HG02763 (cell line): ENCODE results near the gene CACNA1B.
"Not testable (repeated sequence)": the region's sequence is repeated elsewhere in the genome, so short reads cannot be mapped to it uniquely, and the experiment has no call there.

ENCODE experiments used
- ATAC-seq: cut with Tn5 transposase; IDR thresholded peaks from one replicate; pipeline ENCODE4 v1.9.1; 2021; ENCODE audit warnings: mild to moderate bottlenecking, moderate library complexity; ENCODE audit not compliant: unreplicated experiment

The CACNA1B gene

DNA sequence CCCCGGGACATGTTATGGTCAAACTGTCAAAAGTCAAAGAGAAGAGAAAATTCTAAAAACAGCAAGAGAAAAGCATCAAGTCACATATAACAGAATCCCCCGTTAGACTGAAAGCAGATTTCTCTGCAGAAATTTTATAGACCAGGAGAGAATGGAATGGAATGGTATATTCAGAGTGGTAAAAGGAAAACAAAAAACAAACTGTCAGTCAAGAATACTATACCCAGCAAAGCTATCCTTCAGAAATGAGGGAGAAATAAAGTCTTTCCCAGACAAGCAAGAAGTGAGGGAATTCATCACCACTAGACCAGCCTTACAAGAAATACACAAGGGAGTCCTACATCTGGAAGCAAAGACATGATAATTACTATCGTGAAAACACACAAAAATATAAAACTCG is 208.0 kb downstream of the CACNA1B start:
- ATAC-seq = no peak

- ATAC-seq = not testable (repeated sequence)
Measured at GRCh38 chr9:138092057-138092456, 214.5 kb downstream of the CACNA1B start.

GRCh38 chr9:138094028-138094427 is 216.4 kb downstream of the CACNA1B start:
- ATAC-seq = no peak

DNA sequence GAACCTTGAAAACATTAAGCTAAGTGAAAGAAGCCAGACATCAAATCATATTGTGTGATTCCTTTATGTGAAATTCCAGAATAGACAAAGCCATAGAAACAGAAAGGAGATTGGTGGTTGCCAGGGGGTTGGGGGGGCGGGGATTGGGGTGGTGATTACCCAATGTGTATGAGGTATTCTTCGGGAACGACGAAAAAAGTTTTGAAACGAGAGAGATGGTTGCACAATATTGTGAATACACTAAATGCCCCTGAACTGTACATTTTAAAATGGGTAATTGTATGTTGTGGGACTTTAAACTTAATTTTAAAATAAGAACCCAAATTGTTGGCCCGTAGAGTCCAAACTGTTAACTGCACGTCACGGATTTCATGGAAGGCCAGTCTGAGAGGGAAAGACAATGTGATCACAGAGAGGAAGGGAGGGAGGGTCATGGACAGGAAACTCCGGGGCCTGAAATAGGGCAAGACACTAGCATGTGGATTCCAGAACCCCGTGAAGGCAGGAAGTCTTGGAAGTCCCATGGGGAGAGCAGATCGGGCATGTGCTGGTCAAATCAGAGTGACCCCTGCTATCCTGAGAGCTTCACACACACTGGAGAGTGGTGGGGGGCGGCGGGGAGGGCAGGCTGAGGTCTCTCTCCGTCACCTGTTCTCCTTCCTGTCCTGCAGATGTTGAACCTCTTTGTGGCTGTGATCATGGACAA is 218.4 kb downstream of the CACNA1B start:
- no peak for ATAC-seq

GRCh38 chr9:138096519-138096845 is 218.9 kb downstream of the CACNA1B start:
- ATAC-seq = no peak

DNA sequence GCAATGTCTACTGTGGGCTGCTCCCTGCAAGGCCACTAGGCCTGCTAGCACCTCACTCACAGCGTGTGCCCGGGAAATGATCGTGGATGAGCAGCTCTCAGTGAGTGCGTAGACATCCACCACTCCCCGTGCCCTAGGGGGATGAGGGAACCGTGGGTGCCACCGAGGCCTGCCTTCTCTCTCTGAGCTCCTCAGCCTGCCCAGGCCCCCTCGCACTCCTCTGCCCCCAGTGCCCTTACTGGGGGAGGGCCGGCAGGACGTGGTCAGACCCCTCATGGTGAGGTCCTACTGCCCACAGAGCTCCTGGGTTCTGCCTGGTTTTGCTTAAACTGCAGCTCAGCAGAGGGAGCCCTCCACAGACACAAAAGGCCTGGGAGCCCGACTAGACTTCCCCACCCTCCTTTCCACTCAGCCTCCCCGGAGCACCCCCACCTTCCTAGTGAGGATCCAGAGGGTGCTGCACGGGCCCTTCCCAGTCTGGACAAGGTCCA is 220.0 kb downstream of the CACNA1B start:
- no peak for ATAC-seq

DNA sequence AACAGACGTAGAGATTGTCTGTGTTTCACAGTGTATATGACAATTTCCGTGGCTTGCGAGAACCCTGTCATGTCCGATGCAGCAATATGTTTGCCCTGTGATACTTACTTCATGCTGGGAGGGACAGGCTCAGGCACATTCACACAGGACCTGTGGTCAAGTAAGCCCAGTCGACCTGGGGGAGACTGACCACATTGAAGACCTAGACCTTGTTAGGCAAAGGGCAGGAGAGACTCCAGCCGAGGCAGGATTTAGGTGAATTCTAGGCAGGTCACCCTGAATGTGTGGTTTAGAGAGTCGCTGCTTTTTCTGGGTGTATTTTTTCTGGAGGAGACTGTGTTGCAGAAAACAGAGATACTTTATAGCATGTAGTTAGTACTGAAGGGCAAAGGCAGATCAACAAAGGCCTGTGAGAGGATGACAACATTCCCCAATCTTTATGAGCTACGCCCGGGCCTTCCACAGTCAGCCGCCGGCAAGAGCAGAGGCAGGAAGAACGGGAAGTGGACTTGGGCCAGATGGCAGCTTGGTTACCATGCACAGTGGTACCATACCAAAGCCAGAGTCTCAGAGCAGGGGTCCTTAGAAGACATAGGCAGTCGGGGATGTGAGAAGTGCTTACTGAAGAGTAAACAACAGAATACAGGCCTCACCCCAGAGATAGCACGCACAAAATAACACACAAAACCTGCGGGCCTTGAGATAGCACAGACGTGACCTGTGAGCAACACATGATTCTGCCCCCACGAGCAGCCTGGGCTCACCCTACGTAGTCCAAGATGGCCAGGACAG is 220.7 kb downstream of the CACNA1B start:
- no peak for ATAC-seq

GRCh38 chr9:138098908-138099791 is 221.6 kb downstream of the CACNA1B start:
- ATAC-seq = no peak

DNA sequence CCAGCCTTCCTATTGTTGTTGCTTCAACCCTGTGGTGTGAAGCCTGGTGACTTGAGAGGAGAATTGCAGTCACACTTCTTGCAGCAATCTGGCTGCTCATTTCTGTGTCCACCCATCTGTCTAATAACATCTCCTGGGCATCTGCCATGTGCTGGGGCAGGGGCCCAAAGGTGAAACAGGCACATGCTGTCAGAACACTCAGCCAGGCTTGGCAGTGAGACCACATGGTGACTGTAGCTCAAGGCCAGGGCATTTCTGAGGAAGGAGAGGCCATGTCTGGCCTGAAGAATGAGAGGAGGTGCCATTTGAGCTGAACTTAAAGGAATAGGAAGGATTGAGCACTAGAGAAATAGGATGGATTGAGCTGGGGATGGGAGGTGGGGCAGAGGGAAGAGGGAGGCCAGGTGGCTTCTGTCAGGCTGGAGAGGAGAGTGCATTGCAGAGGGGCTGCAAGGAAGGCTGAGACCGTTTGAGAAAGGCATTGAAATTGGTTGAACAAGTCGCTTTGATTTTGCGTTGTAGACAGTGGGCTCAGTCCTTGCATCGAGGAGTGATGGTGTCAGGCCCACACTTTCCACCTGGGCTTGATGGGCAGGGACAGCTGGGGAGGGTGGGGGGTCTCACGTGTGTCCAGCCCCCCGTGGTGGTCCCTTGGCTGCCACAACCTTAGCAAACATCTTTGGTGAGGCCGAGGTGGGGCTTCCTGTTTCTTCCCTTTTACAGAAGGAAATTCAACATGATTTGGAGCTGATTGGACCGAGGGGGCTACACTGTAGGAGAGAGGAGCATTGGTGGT is 222.4 kb downstream of the CACNA1B start:
- no peak for ATAC-seq

DNA sequence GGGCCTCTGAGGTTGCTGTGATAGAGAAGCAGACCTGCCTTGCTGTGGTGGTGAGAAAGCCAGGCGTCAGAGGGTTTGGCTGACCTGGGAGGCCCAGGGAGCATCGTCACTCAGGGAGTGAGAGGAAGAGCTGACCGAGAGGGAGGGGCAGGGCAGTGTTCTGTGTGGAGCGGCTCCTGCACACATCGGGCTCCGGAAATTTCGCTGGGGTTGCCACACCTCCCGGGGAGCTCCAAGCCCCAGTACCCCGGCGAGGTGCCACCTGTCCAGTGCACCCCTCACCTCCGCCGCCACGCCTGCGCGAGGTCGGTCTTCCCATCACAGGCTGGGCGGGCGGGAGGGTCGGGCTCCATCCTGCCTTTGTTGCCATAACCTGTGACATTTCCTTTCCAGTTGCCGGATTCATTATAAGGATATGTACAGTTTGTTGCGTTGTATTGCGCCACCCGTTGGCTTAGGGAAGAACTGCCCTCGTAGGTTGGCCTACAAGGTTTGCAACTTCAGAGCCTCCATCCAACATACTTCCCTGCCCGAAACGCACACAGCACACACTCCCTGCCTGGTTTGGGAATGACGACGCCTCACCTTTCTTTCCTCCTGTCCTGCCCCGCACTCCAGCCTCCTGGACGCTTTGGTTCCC is 223.2 kb downstream of the CACNA1B start:
- ATAC-seq = no peak

GRCh38 chr9:138101444-138102234 is 224.1 kb downstream of the CACNA1B start:
- no peak for ATAC-seq

GRCh38 chr9:138102246-138103051 is 224.9 kb downstream of the CACNA1B start:
- ATAC-seq = no peak

GRCh38 chr9:138103111-138103848 is 225.7 kb downstream of the CACNA1B start:
- ATAC-seq = no peak

DNA sequence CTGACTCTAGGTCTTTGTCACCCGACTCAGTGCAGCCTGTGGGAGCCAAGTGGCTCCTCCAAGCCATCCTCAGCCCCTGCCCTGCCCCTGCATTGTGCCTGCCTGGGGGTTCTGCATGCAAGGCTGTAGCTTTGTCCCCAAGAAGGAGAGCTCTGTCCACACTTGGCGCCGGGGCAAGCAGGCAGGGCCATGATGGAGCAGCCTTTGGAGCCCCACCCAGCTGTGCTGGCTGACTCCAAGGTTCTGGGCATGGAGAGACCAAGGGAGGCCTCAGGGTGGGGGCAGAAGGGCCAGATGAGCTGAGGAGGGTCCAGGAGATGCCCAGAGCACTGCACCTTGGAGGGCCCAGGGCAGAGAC is 226.2 kb downstream of the CACNA1B start:
- no peak for ATAC-seq

GRCh38 chr9:138104251-138105122 is 226.9 kb downstream of the CACNA1B start:
- ATAC-seq = no peak

- no peak for ATAC-seq
Measured at GRCh38 chr9:138105123-138105415, 227.5 kb downstream of the CACNA1B start.
